PFSK-1 (cell line): ENCODE results near the gene SMIM29.

ENCODE experiments used
- FOXP2 ChIP-seq: optimal IDR thresholded peaks from 2 replicates; pipeline ENCODE3; 2011; ENCODE audit warnings: borderline replicate concordance, control low read depth, inconsistent platforms; ENCODE audit not compliant: insufficient read depth; ENCODE audit errors: extremely low read length, extremely low read depth
- POLR2AphosphoS5 ChIP-seq: IDR thresholded peaks from 2 replicates; pipeline ENCODE4 v1.6.1; 2012; ENCODE audit warnings: low read depth, mild to moderate bottlenecking, control low read depth, low read length, moderate library complexity
- SIN3A ChIP-seq: IDR thresholded peaks from 2 replicates; pipeline ENCODE4 v1.6.1; 2012; ENCODE audit warnings: mild to moderate bottlenecking, low read length, moderate library complexity, borderline replicate concordance; ENCODE audit not compliant: insufficient read depth
- TAF1 ChIP-seq: IDR thresholded peaks from 2 replicates; pipeline ENCODE4 v1.6.1; 2012; ENCODE audit warnings: low read length, control low read depth, borderline replicate concordance; ENCODE audit not compliant: insufficient read depth
- TF ChIP-seq, protein P1 (sequence below), 2 experiments: IDR thresholded peaks; 2 replicates each; pipeline versions ENCODE4 v1.6.1 to v1.8.0; 2011 to 2012; ENCODE audit warnings: low read depth in 2 of 2, low read length in 2 of 2, control low read depth in 1 of 2, inconsistent platforms in 1 of 2, mild to moderate bottlenecking in 1 of 2, moderate library complexity in 1 of 2; ENCODE audit not compliant: insufficient read depth in 1 of 2

SMIM29 gene

DNA sequence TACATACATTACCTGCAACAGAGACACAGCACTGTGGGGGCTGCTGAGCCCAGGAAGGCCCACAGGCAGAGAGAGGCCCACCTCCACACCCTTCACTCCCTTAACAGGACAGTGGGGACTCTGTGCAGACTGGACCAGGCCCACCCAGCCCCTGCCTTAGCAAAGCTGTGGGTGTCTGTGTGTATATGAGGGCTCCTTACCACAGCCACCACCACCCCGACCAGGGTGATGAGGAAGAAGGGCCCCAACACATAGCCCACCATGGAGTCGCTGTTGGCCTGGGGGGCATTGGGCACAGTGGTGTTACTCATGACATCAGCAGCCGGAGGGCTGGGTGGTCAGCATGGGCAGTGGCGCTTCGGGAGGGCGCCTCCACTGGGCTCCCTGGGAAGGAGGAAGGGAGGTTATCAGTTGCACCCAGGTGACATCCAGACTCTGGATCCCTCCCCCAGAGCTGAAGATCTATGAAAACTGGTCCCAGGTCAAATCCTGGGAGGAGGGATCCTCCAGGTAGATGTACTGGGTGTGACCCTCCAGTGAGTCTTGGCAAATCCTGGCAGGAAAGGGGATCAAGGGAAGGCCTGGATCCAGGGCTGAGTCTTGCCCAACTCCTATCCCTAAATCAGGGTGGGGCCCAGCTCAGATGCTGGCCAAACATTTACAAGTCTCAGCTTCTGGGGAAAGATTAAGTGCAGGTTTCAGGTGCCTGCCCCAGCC lies 1.2 kb downstream of the SMIM29 start:
- TF ChIP-seq, protein P1, sequence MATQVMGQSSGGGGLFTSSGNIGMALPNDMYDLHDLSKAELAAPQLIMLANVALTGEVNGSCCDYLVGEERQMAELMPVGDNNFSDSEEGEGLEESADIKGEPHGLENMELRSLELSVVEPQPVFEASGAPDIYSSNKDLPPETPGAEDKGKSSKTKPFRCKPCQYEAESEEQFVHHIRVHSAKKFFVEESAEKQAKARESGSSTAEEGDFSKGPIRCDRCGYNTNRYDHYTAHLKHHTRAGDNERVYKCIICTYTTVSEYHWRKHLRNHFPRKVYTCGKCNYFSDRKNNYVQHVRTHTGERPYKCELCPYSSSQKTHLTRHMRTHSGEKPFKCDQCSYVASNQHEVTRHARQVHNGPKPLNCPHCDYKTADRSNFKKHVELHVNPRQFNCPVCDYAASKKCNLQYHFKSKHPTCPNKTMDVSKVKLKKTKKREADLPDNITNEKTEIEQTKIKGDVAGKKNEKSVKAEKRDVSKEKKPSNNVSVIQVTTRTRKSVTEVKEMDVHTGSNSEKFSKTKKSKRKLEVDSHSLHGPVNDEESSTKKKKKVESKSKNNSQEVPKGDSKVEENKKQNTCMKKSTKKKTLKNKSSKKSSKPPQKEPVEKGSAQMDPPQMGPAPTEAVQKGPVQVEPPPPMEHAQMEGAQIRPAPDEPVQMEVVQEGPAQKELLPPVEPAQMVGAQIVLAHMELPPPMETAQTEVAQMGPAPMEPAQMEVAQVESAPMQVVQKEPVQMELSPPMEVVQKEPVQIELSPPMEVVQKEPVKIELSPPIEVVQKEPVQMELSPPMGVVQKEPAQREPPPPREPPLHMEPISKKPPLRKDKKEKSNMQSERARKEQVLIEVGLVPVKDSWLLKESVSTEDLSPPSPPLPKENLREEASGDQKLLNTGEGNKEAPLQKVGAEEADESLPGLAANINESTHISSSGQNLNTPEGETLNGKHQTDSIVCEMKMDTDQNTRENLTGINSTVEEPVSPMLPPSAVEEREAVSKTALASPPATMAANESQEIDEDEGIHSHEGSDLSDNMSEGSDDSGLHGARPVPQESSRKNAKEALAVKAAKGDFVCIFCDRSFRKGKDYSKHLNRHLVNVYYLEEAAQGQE (IDR thresholded peaks at IDR 0.05; ENCODE audit: insufficient read depth in 1 of 2, low read depth in 2 of 2, low read length in 2 of 2), result no peak
- no peak for TF ChIP-seq TAF1
- no peak for TF ChIP-seq FOXP2
- TF ChIP-seq POLR2AphosphoS5, result no peak
- no peak for TF ChIP-seq SIN3A

DNA sequence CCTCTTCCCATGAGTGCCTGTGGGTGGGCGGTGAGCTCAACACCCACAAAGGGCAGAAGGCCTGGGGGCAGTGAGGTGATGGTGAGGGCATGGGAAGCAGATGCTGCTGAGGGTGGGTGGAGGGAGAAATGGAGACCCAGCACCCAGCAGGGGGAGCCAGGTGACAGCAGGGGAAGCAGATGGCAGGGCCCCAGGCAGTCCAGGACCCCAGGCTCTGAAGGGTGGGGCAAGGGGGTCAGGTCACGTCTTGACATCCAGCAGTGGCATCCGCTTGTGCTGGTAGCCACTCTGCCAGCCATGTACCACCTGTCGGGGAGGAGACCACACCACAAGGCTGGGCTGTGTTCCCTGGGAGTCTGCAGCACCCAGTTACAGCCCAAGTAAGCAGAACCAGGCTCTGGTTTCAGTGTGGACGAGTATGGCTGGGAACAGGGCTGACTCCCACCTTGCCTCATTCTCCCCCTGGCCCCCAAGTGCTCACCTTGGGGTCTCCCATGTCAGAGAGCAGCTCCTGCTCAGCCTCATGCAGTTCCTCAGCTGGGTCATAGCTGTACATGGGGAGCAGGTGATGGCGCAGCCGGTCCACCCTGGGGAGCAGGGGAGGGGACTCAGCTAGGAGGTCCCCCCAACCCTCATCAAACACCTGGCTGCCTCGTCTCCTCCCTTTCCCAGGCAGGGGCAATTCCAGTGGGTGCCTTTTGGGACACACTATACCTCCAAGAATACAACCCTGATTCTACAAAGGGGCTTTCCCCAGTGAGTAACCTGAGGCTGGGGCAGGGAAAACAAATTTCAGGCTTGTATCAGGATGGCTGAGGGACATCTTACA lies 2.0 kb downstream of the SMIM29 start:
- TF ChIP-seq SIN3A, result no peak
- peak; percentile 88 for TF ChIP-seq POLR2AphosphoS5

DNA sequence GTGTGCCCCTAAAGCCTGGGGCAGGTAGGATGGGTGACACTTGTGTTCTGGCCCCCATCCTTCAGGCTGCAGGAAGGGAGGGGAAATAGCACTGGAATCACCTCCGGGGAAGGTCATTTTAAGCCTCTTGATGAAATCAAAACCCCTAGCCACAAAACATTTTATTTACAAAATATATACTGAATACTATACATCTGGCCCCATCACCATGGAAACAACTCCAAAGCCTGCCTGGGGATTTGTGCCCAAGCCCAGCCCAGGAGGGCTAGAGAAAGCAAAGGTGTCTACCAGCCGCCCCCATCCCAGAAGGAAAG lies 2.6 kb downstream of the SMIM29 start:
- TF ChIP-seq FOXP2 (no peak), POLR2AphosphoS5 (no peak), SIN3A (no peak), TAF1 (no peak)
- TF ChIP-seq, protein P1 (IDR thresholded peaks at IDR 0.05; ENCODE audit: insufficient read depth in 1 of 2, low read depth in 2 of 2, low read length in 2 of 2), result no peak

DNA sequence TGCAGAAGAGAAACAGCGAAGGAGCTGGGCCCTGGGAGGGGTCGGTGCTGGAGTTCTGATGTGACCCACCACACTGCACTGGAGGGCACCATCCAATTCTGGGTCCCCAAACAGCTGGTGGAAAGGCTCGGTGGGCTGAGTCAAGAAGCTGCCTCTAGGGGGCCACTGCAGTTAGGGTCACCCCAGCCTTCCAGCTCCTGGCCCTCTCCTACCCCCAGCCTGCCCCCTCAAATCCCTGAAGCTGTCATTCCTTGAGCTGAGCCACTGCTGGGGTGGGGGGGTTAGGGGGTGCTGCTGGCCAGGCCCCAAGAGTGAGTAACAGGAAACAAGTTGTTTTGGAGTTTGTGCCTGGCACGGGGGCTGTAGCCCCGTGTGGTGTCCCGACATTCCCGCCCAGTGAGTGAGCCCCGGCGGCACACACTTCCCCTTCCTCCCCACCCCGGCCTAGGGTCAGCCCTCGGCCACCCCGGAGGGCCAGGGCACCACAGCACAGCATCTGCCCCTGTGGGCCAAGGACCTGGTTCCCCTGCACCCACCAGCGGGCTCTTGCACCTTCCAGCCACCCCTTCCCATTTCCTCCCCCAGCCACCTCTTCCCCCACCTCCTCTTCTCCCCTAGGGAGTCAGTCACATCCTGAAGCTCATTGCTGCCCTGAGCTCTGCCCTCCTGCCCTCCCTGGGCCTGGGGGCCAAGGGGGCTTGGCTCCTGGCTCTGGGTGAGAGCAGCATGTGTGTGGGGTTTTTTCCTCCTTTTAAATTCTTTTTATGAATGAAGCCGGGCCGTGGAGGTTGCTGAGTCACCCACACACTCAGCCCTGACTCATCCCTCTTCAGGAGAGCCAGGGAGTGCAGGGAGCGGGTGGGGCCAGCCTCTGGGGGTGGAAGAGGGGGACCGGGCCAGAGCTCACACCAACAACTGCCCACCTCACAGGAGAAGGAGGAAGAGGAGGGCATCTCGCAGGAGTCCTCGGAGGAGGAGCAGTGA lies 4.6 kb downstream of the SMIM29 start:
- TF ChIP-seq SIN3A (peak; percentile 87; the same call in 1 of the 2 replicates), FOXP2 (no peak), TAF1 (no peak), POLR2AphosphoS5 (peak; percentile 45)
- TF ChIP-seq, protein P1 (IDR thresholded peaks at IDR 0.05; ENCODE audit: insufficient read depth in 1 of 2, low read depth in 2 of 2, low read length in 2 of 2), result peak in 1 of 2 experiments; percentile 24; a peak in 1 of 4 replicates
